ENCODE data around the gene ABCA8.

ABCA8 gene

GRCh38 chr17:68870161-68870826 is 84.9 kb downstream of the ABCA8 start:
- DNase-seq (ENCODE audit: low spot score), result no peak

- DNase-seq (ENCODE audit: low spot score), result no peak
Measured at GRCh38 chr17:68868708-68869107, 86.5 kb downstream of the ABCA8 start.

DNA sequence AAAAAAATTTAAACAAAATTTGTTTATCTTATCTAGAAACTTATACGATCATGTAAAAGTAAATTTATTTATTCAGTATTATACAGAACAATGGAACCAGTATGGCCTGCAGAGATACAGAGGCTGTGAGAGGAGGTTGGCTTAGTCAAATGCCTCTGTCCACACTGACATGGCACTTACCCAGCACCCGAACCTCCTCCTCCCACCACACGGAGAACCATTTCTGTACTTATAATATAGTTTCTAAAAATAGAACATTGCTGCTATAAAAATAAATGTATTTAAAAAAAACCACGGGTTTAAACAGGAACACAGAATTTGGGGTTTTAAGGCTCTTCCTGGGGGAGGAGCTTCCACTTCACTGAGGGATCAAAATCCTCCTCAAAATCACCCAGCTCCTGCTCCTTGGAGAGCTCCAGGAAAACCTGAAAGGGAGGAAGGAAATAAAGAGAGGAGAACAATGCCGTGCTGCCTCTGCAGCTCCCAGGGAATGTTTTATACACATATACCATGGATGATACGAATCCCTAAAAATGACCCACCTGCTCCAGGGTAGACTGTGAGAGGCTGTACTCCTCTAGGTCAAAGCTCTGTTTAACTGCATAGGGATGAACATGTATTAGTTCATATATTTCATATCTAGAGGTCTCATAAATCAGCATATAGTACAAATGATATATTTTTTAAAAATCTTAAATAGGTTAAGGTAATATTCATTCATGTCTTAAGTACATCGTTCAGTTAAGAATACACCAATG is 87.3 kb downstream of the ABCA8 start:
- DNase-seq (ENCODE audit: low spot score), result no peak

DNA sequence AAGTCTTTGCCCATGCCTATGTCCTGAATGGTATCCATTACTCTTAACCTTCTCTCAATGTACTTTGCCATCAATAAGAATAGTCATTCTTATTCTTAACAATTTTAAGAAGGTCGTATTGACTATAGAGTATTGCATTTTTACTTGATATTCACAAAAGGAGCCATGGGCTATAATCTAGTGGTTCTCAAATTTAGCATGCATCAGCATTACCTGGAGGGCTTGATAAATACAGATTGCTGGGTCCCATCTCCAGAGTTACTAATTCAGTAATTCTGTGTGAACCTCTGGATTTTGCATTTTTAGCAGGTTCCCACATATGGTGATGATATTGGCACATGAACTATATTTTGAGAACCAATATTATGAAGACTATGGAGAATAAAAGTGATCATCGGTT is 89.6 kb downstream of the ABCA8 start:
- DNase-seq (ENCODE audit: low spot score), result no peak

- no peak for DNase-seq (ENCODE audit: low spot score)
Measured at GRCh38 chr17:68863091-68863652, 92.0 kb downstream of the ABCA8 start.

DNA sequence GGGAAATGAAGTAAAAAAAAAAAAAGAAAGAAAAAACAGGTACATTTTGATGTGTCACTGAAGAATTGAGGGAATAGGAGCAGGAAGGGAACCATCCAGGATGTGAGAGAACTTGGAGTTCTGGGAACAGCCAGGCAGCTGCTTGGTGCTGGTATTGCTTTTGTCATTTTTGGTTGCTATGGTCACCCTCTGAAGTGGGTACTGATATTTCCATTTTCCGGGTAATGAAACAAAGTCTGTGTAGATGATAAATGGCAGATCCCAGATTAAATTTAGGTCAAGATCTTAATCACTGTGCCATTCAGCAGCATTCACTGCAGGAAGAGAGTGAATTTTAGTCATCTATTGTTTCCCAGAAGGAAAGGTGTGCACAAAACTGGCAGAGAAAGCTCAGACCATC is 93.6 kb downstream of the ABCA8 start:
- DNase-seq (ENCODE audit: low spot score), result peak; percentile 26

- no peak for DNase-seq (ENCODE audit: low spot score)
Measured at GRCh38 chr17:68860941-68861340, 94.3 kb downstream of the ABCA8 start.

DNA sequence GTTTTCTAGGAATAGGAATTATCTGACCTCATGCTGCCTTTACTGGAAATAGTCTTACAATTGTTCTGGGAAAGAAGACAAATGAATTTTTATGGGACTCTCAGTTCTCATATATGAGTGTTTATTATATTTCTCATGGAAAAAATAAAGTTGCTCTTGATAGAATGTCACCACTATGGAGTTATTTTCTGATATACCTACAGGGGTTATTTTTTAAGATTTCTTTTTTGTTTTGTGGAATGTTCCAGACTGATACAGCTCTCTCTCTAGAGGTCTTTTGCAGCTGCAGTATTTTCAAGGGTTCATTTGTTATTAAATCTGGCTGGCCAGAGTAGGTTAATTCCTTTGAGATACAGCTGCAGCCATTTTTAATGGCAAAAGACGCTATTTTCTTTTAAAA is 100.7 kb downstream of the ABCA8 start:
- DNase-seq (ENCODE audit: low spot score), result no peak

DNA sequence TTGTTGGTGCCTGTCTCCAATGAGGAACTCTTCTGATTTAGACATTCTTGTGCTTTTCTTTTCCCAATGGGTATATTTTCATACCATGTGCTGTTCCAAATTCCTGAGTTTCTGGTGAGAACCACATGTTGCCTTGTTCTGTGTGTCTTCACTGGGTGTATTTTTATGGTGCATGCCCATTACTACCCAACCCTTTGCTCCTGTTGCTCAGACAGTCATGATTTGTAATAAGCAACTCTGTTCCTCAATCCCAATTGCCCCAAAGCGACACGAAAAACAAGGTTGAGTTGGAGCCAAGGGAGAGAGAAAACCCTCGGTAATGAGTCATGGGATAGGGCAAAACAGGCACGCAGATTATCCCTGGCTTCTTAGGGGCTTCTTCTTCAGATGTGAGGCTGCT is 101.8 kb downstream of the ABCA8 start:
- no peak for DNase-seq (ENCODE audit: low spot score)

DNA sequence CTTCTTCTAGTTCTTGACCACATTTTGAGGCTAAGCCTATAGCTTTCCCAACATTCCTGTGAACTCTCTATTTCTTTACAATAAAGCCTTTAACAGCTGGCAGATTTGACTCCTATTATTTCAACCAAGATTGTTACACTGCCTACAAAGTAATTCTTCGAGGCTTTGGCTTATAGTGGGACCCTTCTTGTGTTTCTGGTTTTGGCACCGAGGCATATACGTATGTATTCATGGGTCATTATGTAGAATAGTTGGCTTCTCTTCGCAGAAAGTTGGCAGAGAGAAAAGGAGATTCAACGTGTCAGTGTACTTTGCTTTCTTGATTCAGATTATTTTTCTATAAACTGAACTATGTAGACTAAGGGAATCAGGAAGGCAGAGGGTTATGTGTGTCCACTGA is 102.2 kb downstream of the ABCA8 start:
- no peak for DNase-seq (ENCODE audit: low spot score)

- no peak for DNase-seq (ENCODE audit: low spot score)
Measured at GRCh38 chr17:68851890-68852289, 103.3 kb downstream of the ABCA8 start.

- no peak for DNase-seq (ENCODE audit: low spot score)
Measured at GRCh38 chr17:68850749-68851510, 104.3 kb downstream of the ABCA8 start.

DNA sequence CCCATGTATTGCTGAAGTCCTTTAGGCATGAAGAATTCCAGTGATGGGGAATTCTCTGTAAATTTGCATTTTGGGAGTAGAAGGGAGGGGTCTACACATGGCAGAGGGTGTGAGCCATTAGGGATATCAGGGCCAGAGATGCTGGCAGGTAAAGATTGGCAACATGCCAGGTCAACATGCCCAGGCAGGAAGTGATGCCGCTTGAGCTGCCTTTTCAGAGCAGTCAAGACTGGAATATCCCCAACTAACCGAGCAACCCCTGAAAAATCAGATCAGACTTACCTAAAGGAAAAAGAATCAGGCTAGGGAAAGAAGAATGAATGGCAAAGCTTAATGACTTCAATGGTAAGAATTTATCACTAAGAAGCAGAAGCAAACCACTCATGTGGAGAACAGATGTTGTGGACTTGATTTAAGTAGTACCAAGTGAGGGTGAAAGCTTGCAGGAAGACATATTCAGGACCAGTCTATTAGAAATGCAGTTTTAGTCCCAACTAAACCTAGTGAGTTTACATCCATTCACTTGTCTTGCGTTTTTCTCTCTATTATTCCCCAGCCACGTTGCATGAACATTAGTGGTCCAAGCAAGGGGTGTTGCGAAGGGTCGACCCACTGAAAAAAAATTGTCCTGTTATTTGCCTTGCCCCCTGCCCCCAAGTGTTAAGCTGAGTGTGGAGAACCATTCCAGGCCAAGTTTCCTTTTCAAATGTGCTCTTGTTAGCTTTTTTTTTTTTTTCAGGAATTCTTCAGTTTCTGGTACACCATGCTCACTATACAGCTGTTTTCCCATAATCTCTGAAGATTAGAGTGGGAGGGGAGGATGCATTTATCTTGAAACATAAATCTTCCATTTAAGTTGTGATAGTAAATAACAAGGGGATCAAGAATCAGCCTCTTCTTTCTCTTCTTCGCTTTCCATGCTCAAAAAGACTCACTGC is 105.2 kb downstream of the ABCA8 start:
- no peak for DNase-seq (ENCODE audit: low spot score)

DNA sequence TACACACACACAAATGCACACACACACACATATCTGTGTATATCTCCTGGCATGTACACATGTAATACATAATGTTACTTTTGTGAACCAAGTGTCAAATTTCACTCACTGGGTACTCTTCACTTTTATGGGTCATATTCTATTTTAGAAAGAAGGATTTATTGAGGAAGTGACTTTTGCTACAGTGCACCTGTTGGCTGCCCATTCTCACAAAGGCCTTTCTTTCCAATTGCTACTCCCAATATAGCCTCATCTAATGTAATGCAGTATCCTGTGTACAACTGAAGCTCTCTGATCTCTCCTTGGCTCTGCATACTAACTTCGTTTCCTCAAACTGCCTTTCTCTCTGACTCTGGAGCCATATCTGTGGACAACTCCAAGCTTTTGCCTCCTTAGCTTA is 107.5 kb downstream of the ABCA8 start:
- no peak for DNase-seq (ENCODE audit: low spot score)

DNA sequence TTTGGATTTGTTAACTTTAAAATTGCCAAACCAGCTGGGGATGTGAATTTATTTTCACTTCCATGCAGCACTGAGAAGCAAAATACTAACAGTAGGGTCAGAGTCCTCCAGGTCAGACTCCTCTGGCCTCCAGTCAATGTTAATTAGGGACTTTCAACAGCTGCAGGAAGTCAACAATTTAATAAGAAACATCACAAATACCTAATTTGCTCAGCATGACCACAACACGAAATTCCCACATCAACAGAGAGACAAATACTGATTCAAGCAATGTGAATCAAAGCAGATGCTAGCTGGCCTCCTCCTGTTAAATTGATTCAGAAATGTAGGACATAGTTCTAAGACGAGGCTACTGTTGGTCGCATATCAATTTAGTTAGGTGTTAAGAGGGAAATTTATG is 111.7 kb downstream of the ABCA8 start:
- DNase-seq (ENCODE audit: low spot score), result no peak

DNA sequence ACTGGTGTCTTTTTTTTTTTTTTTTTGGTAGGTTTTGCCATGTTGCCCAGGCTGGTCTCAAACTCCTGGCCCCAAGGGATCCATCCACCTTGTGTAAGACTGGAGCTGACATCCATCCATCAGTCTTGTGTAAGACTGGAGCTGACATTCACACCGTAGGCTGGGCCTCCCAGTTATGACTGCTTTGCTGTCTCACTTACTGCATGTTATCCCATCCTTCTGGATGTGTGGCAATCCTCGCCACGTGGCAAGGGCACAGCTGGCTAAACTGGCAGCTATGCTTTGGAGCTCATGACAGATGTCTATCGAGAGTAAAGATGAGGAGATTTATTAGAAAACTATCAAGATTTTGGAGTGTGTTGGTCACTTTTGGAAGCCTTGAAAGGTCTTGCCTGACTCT is 115.1 kb downstream of the ABCA8 start:
- DNase-seq (ENCODE audit: low spot score), result no peak

DNA sequence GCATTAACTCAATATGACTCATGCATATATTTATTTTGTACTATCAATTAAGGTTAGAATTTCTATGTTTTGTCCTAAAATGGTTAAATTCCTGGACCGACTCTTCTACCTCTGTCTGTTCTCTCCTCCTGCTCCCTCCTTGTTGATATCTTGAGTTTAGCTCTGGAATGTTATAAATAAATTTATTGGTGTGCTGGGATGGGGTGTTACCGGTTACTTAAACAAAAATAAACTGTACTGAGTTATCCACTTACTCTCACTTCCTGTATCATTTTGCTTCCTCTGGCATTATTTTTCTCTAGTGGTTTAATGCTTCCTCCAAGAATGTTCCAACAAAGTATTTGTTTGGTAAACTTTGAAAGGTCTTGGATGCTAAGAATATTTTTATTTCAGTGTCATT is 120.1 kb downstream of the ABCA8 start:
- DNase-seq (ENCODE audit: low spot score), result no peak

- no peak for DNase-seq (ENCODE audit: low spot score)
Measured at GRCh38 chr17:68834328-68834836, 120.8 kb downstream of the ABCA8 start.

- no peak for DNase-seq (ENCODE audit: low spot score)
Measured at GRCh38 chr17:68832109-68832802, 122.9 kb downstream of the ABCA8 start.

GRCh38 chr17:68831170-68831569 is 124.0 kb downstream of the ABCA8 start:
- DNase-seq (ENCODE audit: low spot score), result no peak

GRCh38 chr17:68830313-68830712 is 124.9 kb downstream of the ABCA8 start:
- DNase-seq (ENCODE audit: low spot score), result no peak

Data from kidney capillary endothelial cell (primary cell).